ENCODE measurements around the gene IARS1. TPM values are rescaled to one million over a fixed set of nuclear protein-coding genes. Genes with fewer than 3 reads are reported as not detected.

The IARS1 gene
- total RNA-seq, 2 experiments from 2014 or later = 330 to 352 TPM

GRCh38 chr9:92257327-92257726 lies 36.2 kb downstream of the IARS1 start:
- peaks cover 100% of the 10 kb centered on the region for H3K36me3 ChIP-seq (ENCODE audit: insufficient read depth, low read length)
- POLR2A ChIA-PET = no interaction called here
- no peak overlapping the region for H3K27ac ChIP-seq (ENCODE audit: low read depth, low read length, poor library complexity, severe bottlenecking)
- no peaks in the 10 kb centered on the region for H4K20me1 ChIP-seq (ENCODE audit: insufficient read depth, low read length)
- no peak overlapping the region for H3K4me2 ChIP-seq (ENCODE audit: low read length)
- no peaks in the 10 kb centered on the region for H3K79me2 ChIP-seq (ENCODE audit: insufficient read depth, low read depth, low read length)
- CTCF ChIA-PET (ENCODE audit: unreplicated experiment) = no interaction called here
- no peak overlapping the region for H3K4me3 ChIP-seq (ENCODE audit: low read depth, low read length, poor library complexity, severe bottlenecking)
- no peaks in the 10 kb centered on the region for H3K9me3 ChIP-seq (ENCODE audit: low read length)
- H2AFZ ChIP-seq (ENCODE audit: low read length) = no peak overlapping the region
- no peak for TF ChIP-seq CTCF (conservative IDR thresholded peaks at IDR 0.05; ENCODE audit: low read length)
- no peak for TF ChIP-seq EZH2phosphoT487 (IDR thresholded peaks at IDR 0.05; ENCODE audit: borderline replicate concordance, low read depth, low read length)
- no TSS peak for BruUV-seq (replicated peaks)
- no peak for DNase-seq (ENCODE audit: low spot score)
- intact Hi-C loops (cut with micrococcal nuclease; ENCODE audit: unreplicated experiment) = no loop called here
- no peaks in the 10 kb centered on the region for H3K9me2 ChIP-seq (ENCODE audit: insufficient read depth, low read length)
- no peaks in the 10 kb centered on the region for H3K4me1 ChIP-seq (ENCODE audit: insufficient read depth, low read length, poor library complexity, severe bottlenecking)

- Histone ChIP-seq H3K4me3 (ENCODE audit: low read depth, low read length, poor library complexity, severe bottlenecking) (no peak overlapping the region), H2AFZ (ENCODE audit: low read length) (no peak overlapping the region), H3K9me3 (ENCODE audit: low read length) (no peaks in the 10 kb centered on the region), H3K36me3 (ENCODE audit: insufficient read depth, low read length) (peaks cover 100% of the 10 kb centered on the region), H3K4me2 (ENCODE audit: low read length) (no peak overlapping the region), H3K4me1 (ENCODE audit: insufficient read depth, low read length, poor library complexity, severe bottlenecking) (no peaks in the 10 kb centered on the region), H4K20me1 (ENCODE audit: insufficient read depth, low read length) (no peaks in the 10 kb centered on the region), H3K27ac (ENCODE audit: low read depth, low read length, poor library complexity, severe bottlenecking) (no peak overlapping the region), H3K79me2 (ENCODE audit: insufficient read depth, low read depth, low read length) (no peaks in the 10 kb centered on the region), H3K9me2 (ENCODE audit: insufficient read depth, low read length) (no peaks in the 10 kb centered on the region)
- POLR2A ChIA-PET = interaction anchor here (1.1 kb wide), 1 partner anchor 23 kb away, joined by 5 read pairs; no protein-coding TSS in a partner anchor
- CTCF ChIA-PET (ENCODE audit: unreplicated experiment) = interaction anchor here (0.6 kb wide), 2 partner anchors 40 to 80 kb away, joined by 3 read pairs; no protein-coding TSS in a partner anchor
- intact Hi-C loops (cut with micrococcal nuclease; ENCODE audit: unreplicated experiment) = no loop called here
- no TSS peak for BruUV-seq (replicated peaks)
- DNase-seq (ENCODE audit: low spot score) = no peak
- TF ChIP-seq EZH2phosphoT487 (IDR thresholded peaks at IDR 0.05; ENCODE audit: borderline replicate concordance, low read depth, low read length) (no peak), CTCF (conservative IDR thresholded peaks at IDR 0.05; ENCODE audit: low read length) (no peak)
Observed at GRCh38 chr9:92254381-92255337, 38.8 kb downstream of the IARS1 start.

GRCh38 chr9:92253656-92254055 lies 39.8 kb downstream of the IARS1 start:
- H3K79me2 ChIP-seq (ENCODE audit: insufficient read depth, low read depth, low read length) = no peaks in the 10 kb centered on the region
- TF ChIP-seq EZH2phosphoT487 (IDR thresholded peaks at IDR 0.05; ENCODE audit: borderline replicate concordance, low read depth, low read length) = no peak
- no peak for TF ChIP-seq CTCF (conservative IDR thresholded peaks at IDR 0.05; ENCODE audit: low read length)
- intact Hi-C loops (cut with micrococcal nuclease; ENCODE audit: unreplicated experiment) = no loop called here
- H3K4me2 ChIP-seq (ENCODE audit: low read length) = no peak overlapping the region
- H3K36me3 ChIP-seq (ENCODE audit: insufficient read depth, low read length) = peaks cover 100% of the 10 kb centered on the region
- no peaks in the 10 kb centered on the region for H3K9me2 ChIP-seq (ENCODE audit: insufficient read depth, low read length)
- no TSS peak for BruUV-seq (replicated peaks)
- ChIA-PET CTCF (ENCODE audit: unreplicated experiment) (no interaction called here), POLR2A (no interaction called here)
- H4K20me1 ChIP-seq (ENCODE audit: insufficient read depth, low read length) = no peaks in the 10 kb centered on the region
- DNase-seq (ENCODE audit: low spot score) = no peak
- H3K27ac ChIP-seq (ENCODE audit: low read depth, low read length, poor library complexity, severe bottlenecking) = no peak overlapping the region
- H3K4me3 ChIP-seq (ENCODE audit: low read depth, low read length, poor library complexity, severe bottlenecking) = no peak overlapping the region
- H2AFZ ChIP-seq (ENCODE audit: low read length) = no peak overlapping the region
- no peaks in the 10 kb centered on the region for H3K4me1 ChIP-seq (ENCODE audit: insufficient read depth, low read length, poor library complexity, severe bottlenecking)
- H3K9me3 ChIP-seq (ENCODE audit: low read length) = no peaks in the 10 kb centered on the region

Measured in OCI-LY7 (cell line).